Measurements from ENCODE around the gene CYP2U1.

CYP2U1 gene

DNA sequence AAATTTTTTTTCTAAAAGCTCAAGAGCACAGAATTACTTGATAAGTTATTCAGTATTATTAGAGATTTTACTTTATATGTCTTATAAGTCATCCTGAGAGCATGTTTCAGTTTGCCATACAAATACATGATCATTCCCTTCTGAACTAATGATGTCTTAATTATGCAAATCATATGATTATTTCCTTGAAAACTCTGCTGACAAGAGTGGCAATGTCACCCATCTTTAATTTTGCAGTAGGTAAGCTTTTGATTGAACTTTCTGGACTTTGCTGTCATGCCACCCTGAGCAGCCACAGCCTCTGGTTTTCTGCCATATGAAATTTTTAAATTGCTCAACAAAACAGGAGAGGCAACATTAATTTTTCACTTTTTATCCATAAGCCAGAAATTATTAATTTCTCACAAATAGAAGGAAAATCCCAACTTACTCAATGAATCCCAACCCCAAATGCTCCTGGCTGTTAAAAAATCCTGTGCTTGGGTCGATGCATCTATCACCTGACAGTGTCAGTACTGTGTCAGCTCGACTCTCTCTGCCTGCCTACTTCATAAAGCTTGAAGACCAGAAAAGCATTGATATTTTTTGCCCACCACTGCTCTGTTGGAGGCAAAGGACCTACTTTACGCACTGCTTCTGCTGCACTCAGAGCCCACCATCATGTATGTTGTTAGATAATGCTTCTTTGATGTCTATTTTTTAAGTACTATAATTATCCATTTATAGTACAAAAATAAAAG lies 46.8 kb downstream of the CYP2U1 start:
- in situ Hi-C loops (cut with HindIII; ENCODE audit: low sequenced_read_pairs) = no loop called here
- no peak for DNase-seq (ENCODE audit: low read depth)
- H3K4me3 ChIP-seq (ENCODE audit: low read depth, low read length) = no peak overlapping the region
- TF ChIP-seq, protein P1, sequence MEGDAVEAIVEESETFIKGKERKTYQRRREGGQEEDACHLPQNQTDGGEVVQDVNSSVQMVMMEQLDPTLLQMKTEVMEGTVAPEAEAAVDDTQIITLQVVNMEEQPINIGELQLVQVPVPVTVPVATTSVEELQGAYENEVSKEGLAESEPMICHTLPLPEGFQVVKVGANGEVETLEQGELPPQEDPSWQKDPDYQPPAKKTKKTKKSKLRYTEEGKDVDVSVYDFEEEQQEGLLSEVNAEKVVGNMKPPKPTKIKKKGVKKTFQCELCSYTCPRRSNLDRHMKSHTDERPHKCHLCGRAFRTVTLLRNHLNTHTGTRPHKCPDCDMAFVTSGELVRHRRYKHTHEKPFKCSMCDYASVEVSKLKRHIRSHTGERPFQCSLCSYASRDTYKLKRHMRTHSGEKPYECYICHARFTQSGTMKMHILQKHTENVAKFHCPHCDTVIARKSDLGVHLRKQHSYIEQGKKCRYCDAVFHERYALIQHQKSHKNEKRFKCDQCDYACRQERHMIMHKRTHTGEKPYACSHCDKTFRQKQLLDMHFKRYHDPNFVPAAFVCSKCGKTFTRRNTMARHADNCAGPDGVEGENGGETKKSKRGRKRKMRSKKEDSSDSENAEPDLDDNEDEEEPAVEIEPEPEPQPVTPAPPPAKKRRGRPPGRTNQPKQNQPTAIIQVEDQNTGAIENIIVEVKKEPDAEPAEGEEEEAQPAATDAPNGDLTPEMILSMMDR (IDR thresholded peaks at IDR 0.05; ENCODE audit: low read depth, low read length, missing control alignments) = no peak

DNA sequence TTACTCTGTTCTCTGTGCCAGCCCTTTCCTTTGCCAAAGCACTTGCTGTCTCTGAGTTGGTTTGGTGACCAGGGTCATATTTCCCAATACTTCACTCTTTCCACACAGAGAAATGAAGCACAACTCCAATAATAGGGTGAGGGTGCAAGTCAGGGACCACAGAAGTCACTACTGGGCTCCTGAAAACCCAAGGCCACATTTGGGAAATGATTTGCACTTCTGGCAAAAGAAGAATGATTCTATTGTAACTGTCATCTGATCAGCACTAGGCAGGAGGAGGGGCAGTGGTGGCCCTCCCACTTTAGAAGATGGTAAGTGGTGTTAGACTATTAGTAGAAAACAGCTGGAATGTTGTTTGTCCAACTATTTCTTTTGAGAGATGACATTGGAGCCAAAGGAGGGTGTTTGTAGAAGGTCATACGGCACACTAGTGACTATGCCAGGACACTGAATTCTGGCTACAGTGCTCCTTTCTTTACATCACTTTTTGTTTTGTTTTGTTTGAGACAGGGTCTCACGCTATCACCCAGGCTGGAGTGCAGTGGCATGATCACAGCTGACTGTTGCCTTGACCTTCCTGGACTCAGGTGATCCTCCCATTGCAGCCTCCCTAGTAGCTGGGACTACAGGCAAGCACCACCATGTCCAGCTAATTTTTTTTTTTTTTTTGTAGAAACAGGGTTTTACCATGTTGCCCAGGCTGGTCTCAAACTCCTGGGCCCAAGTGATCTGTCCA lies 47.5 kb downstream of the CYP2U1 start:
- no peak overlapping the region for H3K4me3 ChIP-seq (ENCODE audit: low read depth, low read length)
- no peak for DNase-seq (ENCODE audit: low read depth)
- TF ChIP-seq, protein P1 (IDR thresholded peaks at IDR 0.05; ENCODE audit: low read depth, low read length, missing control alignments) = no peak
- in situ Hi-C loops (cut with HindIII; ENCODE audit: low sequenced_read_pairs) = no loop called here

DNA sequence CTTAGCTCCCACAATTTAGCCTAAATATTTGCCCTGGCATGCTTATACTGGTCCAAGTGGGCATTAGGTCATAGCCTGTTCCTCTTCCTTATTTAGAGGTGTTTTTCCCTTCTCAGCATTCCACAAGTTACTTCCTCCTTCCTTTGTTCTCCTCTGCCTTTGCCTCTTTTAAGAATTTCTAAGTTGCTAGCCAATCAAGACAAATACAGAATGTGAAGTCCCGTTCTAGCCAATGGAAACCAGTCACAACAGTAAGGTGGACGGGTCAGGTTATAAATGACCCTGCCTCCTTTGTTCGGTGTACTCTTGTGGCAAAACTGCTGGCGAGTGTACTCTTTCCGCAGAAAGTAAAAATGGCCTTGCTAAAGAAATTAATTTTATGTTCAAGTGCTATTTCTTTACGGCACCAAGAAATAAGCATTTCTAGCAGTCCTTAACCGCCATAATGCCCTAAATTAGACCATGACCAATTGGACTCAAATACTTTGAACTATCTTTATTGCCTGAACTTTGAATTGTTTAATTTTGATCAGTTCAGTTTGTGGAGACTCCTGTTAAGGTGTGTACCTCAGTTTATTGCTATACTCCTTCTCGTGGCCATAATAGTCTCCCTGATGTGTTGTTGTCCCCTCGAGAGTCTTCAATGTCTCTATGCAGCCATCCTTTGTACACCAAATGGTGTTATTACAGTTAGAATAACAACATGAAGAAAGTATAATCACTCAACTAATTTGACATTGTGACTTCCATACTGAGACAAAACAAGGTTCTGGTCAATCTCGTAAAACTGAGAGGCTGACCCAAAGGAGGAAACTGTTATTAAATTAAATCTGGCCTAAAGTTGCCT lies 56.8 kb downstream of the CYP2U1 start:
- TF ChIP-seq, protein P1 (IDR thresholded peaks at IDR 0.05; ENCODE audit: low read depth, low read length, missing control alignments) = no peak
- H3K4me3 ChIP-seq (ENCODE audit: low read depth, low read length) = no peak overlapping the region

DNA sequence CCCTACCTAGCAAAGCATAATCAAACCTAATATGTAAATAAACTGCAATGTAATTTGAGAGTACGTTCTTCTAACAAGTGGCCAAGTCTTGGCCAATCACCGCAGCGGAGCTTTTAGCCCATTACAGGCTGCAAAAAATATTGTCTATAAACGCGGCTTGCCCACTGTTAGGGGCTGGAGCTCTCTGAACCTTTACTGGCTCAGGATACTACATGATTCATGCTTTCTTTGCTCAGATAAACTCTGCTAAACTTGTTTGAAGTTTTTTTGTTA lies 57.4 kb downstream of the CYP2U1 start:
- in situ Hi-C loops (cut with HindIII; ENCODE audit: low sequenced_read_pairs) = no loop called here
- no peak overlapping the region for H3K4me3 ChIP-seq (ENCODE audit: low read depth, low read length)
- TF ChIP-seq, protein P1 (IDR thresholded peaks at IDR 0.05; ENCODE audit: low read depth, low read length, missing control alignments) = no peak
- DNase-seq (ENCODE audit: low read depth) = no peak

More for the DNA sequence above, 56.8 kb downstream of the CYP2U1 start:
- DNase-seq (ENCODE audit: low read depth) = no peak
- in situ Hi-C loops (cut with HindIII; ENCODE audit: low sequenced_read_pairs) = no loop called here

DNA sequence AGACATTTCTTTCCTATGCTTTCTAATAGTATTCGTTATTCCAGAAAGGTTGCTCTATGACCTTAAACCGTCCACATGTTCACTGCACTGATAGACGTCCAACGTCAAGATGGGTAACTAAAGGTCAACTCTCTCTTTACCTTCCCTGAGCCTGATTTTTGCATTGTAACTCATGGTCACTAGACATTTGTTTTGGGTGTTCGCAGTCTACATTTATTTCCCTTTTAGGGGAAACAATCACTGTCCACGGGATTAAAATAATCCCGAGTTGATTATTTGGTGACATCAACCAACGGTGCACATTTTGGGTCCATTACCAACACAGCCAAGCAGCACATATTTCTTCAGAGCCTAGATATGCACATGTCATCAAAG lies 57.8 kb downstream of the CYP2U1 start:
- peak overlapping the region; percentile 63 for H3K4me3 ChIP-seq (ENCODE audit: low read depth, low read length)
- TF ChIP-seq, protein P1 (IDR thresholded peaks at IDR 0.05; ENCODE audit: low read depth, low read length, missing control alignments) = no peak
- in situ Hi-C loops (cut with HindIII; ENCODE audit: low sequenced_read_pairs) = no loop called here
- no peak for DNase-seq (ENCODE audit: low read depth)

DNA sequence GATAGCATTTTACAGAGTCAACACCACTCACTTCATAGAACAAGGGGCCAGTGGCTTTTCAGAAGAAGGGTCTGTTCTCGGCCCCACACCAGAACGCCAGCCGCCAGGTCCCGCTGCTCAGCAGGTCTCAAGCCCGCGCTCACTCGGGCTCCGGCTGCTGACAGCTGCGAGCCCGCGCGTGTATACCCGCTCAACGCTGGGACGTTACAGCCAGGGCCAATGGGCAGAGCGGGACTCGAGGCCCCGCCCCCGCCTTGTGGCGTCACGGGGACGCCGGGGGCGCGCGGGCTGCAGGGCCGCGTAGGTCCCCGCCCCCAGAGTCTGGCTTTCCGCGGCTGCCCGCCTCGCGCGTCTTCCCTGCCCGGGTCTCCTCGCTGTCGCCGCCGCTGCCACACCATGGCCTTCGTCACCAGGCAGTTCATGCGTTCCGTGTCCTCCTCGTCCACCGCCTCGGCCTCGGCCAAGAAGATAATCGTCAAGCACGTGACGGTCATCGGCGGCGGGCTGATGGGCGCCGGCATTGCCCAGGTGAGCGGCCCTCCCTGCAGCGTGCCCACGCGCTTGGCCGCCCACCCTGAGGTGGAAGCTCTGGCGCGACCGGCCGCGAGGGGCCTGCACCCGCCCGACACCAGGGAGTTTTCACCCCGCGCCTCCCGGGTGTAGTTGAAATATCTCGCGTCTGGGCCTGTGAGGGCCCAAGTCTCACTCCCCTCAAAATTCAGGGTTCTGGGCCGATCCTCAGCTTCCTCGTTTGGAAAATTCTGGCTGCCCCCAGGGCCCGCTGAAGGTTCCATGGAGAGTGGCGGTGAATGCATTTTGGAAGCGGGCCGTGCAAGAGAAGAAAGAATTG lies 58.4 kb downstream of the CYP2U1 start, which contains the start of gene HADH:
HADH (plus strand) TSS at position 353 of the 850 bp plus-strand sequence; CDS start at position 397, 44 bp downstream.
- TF ChIP-seq, protein P1 (IDR thresholded peaks at IDR 0.05; ENCODE audit: low read depth, low read length, missing control alignments) = no peak
- peak; percentile 72 for DNase-seq (ENCODE audit: low read depth)
- peak within 1 kb of the TSS; percentile 63 for H3K4me3 ChIP-seq (ENCODE audit: low read depth, low read length)
- in situ Hi-C loops (cut with HindIII; ENCODE audit: low sequenced_read_pairs) = no loop called here
